Natural killer cell (primary cell): ENCODE results near the gene CCDC40. TPM values are rescaled to one million over a fixed set of nuclear protein-coding genes. Genes with fewer than 3 reads are reported as not detected.

Source experiments
- ATAC-seq, 3 donors: fragments of 150-1000 bp in 2 of 3; fragments of 200-7000 bp in 1 of 3; cut with Tn5 transposase; 1 replicate in 1 of 3; 2 replicates in 2 of 3; pipeline ENCODE4 v1.10.0; 2021; ENCODE audit warnings: mild to moderate bottlenecking in 2 of 3, moderate library complexity in 2 of 3
- DNase-seq, 2 donors: peaks; one replicate each; pipeline versions ENCODE4 v3.0.0 to v3.0.0-alpha.2; 2013 to 2021; ENCODE audit warnings: mixed read lengths in 1 of 2
- H3K27ac ChIP-seq: one replicate; pipeline ENCODE4 v1.5.1; 2013; ENCODE audit warnings: mild to moderate bottlenecking, low read length
- H3K27me3 ChIP-seq: one replicate; pipeline ENCODE4 v1.6.1; 2013; ENCODE audit warnings: low read length; ENCODE audit not compliant: control insufficient read depth, insufficient read depth
- H3K36me3 ChIP-seq: one replicate; pipeline ENCODE4 v1.6.1; 2013; ENCODE audit warnings: low read length; ENCODE audit not compliant: control insufficient read depth, insufficient read depth
- H3K4me1 ChIP-seq: one replicate; pipeline ENCODE4 v1.6.1; 2013; ENCODE audit warnings: low read length; ENCODE audit not compliant: control insufficient read depth, insufficient read depth
- H3K4me3 ChIP-seq: one replicate; pipeline ENCODE4 v1.5.1; 2013; ENCODE audit warnings: low read length
- H3K9me3 ChIP-seq: one replicate; pipeline ENCODE4 v1.6.1; 2013; ENCODE audit warnings: low read length; ENCODE audit not compliant: control insufficient read depth, insufficient read depth
- H3K27ac Mint-ChIP-seq, 2 donors: one replicate each; pipeline ENCODE4 v1.8.0; 2022; ENCODE audit warnings: mild to moderate bottlenecking in 2 of 2, mixed read lengths in 2 of 2, moderate library complexity in 1 of 2
- H3K27me3 Mint-ChIP-seq, 2 donors: one replicate each; pipeline ENCODE4 v1.8.0; 2022; ENCODE audit warnings: low read depth in 2 of 2, mixed read lengths in 2 of 2
- H3K36me3 Mint-ChIP-seq: one replicate; pipeline ENCODE4 v1.8.0; 2022; ENCODE audit warnings: mixed read lengths
- H3K4me1 Mint-ChIP-seq, 2 donors: one replicate each; pipeline ENCODE4 v1.8.0; 2022; ENCODE audit warnings: mixed read lengths in 2 of 2
- H3K4me3 Mint-ChIP-seq: one replicate; pipeline ENCODE4 v1.8.0; 2022; ENCODE audit warnings: mild to moderate bottlenecking, moderate library complexity, mixed read lengths
- H3K9me3 Mint-ChIP-seq, 2 donors: one replicate each; pipeline ENCODE4 v1.8.0; 2022; ENCODE audit warnings: mixed read lengths in 2 of 2
- WGBS: methylation state at CpG from one replicate; pipeline ENCODE4 v1.1.7; 2013; ENCODE audit warnings: missing lambda C conversion rate; ENCODE audit not compliant: insufficient coverage; 5-methylcytosine and 5-hydroxymethylcytosine counted together
- intact Hi-C: fragments of 100-400 bp; cut with micrococcal nuclease; formaldehyde crosslinking; loops from one replicate; pipeline ENCODE4 v1.14.2; 2022
- total RNA-seq, 4 donors: library from RNA; stranded (reverse); fragments of 120-200 nt in 1 of 4; gene quantifications; one replicate each; pipeline versions ENCODE4 v1.2.3 to v1.2.4, GENCODE V29; 2013 to 2022
- TF ChIP-seq, protein P1 (sequence below): fragments of 200-600 bp; IDR thresholded peaks from one replicate; pipeline ENCODE4 v1.8.0; 2022; ENCODE audit warnings: antibody characterized with exemption

The CCDC40 gene
- total RNA-seq, 3 donors from 2014 or later (not counting 1 experiment from before 2014, with no cell fraction given): 0.95 to 2.4 (median 1.5) TPM

- Histone ChIP-seq H3K36me3 (no peaks in the 10 kb centered on the region), H3K27me3 (no peaks in the 10 kb centered on the region), H3K9me3 (no peaks in the 10 kb centered on the region), H3K4me3 (no peak overlapping the region), H3K27ac (no peak overlapping the region), H3K4me1 (peaks cover 16% of the 10 kb centered on the region)
- Mint-ChIP-seq H3K4me3 (no peak overlapping the region), H3K4me1 (peaks cover 8 to 12% of the 10 kb centered on the region in 2 donors), H3K27me3 (no peaks in the 10 kb centered on the region), H3K36me3 (no peaks in the 10 kb centered on the region), H3K9me3 (no peaks in the 10 kb centered on the region), H3K27ac (no peak overlapping the region)
- 93% methylated on average over 30 of the region's 30 CpGs for WGBS
- no peak for ATAC-seq
- TF ChIP-seq, protein P1, sequence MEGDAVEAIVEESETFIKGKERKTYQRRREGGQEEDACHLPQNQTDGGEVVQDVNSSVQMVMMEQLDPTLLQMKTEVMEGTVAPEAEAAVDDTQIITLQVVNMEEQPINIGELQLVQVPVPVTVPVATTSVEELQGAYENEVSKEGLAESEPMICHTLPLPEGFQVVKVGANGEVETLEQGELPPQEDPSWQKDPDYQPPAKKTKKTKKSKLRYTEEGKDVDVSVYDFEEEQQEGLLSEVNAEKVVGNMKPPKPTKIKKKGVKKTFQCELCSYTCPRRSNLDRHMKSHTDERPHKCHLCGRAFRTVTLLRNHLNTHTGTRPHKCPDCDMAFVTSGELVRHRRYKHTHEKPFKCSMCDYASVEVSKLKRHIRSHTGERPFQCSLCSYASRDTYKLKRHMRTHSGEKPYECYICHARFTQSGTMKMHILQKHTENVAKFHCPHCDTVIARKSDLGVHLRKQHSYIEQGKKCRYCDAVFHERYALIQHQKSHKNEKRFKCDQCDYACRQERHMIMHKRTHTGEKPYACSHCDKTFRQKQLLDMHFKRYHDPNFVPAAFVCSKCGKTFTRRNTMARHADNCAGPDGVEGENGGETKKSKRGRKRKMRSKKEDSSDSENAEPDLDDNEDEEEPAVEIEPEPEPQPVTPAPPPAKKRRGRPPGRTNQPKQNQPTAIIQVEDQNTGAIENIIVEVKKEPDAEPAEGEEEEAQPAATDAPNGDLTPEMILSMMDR: no peak
- no peak for DNase-seq
- intact Hi-C loops: no loop called here
These were observed 33.6 kb upstream of the CCDC40 start for GRCh38 chr17:80002690-80003490.

GRCh38 chr17:80003969-80004368 lies 32.5 kb upstream of the CCDC40 start:
- WGBS: 95% methylated on average over 15 of the region's 15 CpGs
- no peaks in the 10 kb centered on the region for H3K27me3 ChIP-seq
- H3K4me3 ChIP-seq: no peak overlapping the region
- ATAC-seq (no peak), DNase-seq (no peak)
- no peaks in the 10 kb centered on the region for H3K9me3 Mint-ChIP-seq
- no peaks in the 10 kb centered on the region for H3K9me3 ChIP-seq
- H3K4me3 Mint-ChIP-seq: no peak overlapping the region
- no peak overlapping the region for H3K27ac ChIP-seq
- no peaks in the 10 kb centered on the region for H3K36me3 ChIP-seq
- H3K27me3 Mint-ChIP-seq: no peaks in the 10 kb centered on the region
- intact Hi-C loops: no loop called here
- no peaks in the 10 kb centered on the region for H3K36me3 Mint-ChIP-seq
- peaks cover 8 to 14% of the 10 kb centered on the region in 2 donors for H3K4me1 Mint-ChIP-seq
- peaks cover 17% of the 10 kb centered on the region for H3K4me1 ChIP-seq
- H3K27ac Mint-ChIP-seq: no peak overlapping the region
- TF ChIP-seq, protein P1: no peak

DNA sequence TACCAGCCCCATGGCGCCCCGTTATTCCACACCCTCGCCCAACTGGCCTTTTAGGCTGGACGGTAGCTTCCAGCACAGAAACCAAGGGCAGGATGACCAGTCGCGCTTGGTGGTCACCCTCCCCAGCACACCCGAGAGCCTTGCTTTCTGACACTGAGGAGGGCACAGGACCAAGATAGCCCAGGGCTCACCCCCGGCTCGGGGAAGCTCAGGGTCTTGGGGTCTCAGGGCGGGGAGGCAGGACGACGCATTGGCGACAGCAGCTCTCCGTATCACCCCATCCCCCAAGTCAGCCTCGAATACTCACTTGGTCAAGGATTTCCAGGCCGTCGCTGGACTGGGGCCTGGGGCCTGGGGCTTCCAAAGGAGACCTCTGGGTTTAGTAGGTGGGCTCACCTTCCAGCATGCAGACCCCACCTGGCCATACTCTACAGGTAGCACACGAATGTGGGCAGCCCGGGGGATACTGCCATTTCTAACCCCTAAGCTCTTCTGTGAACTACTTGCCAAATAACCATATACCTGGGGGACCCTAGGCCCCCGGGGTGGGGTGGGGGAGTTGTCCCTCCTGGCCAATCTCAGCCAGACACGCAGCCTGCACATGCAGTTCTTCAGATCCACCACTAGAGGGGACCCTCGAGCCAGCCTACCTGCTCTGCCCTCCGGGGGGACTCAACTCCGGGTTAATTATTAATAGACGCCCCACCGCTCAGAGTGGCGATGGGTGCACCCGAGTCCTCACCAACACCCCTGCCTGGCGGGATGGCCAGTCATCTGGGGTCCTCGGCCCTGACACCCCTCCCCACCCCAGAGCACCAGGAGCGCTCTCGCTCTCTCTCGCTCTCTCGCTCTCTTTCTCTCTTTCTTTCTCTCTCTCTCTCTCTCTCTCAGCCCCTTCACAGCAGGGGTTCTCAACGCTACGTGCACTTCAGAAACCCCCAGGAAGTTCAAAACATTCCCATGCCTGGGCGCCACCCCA lies 30.8 kb upstream of the CCDC40 start:
- TF ChIP-seq, protein P1: peak; percentile 99
- Mint-ChIP-seq H3K4me1 (peaks cover 8 to 14% of the 10 kb centered on the region in 2 donors), H3K36me3 (no peaks in the 10 kb centered on the region), H3K27me3 (no peaks in the 10 kb centered on the region), H3K9me3 (no peaks in the 10 kb centered on the region), H3K4me3 (no peak overlapping the region), H3K27ac (peak overlapping the region in 1 of 2 donors; percentile 37)
- ATAC-seq (peak; percentile 71 to 85 (median 80)), DNase-seq (peak; percentile 51 to 83)
- Histone ChIP-seq H3K36me3 (no peaks in the 10 kb centered on the region), H3K4me1 (peaks cover 17% of the 10 kb centered on the region), H3K27me3 (no peaks in the 10 kb centered on the region), H3K27ac (no peak overlapping the region), H3K4me3 (no peak overlapping the region), H3K9me3 (no peaks in the 10 kb centered on the region)
- intact Hi-C loops: no loop called here
- WGBS: 52% methylated on average over 37 of the region's 37 CpGs
